ENCODE results near the gene C12orf42. TPM values are rescaled to one million over a fixed set of nuclear protein-coding genes. Genes with fewer than 3 reads are reported as not detected.

C12orf42 gene
- total RNA-seq, 1 donor from 2014 or later, result 0.89 TPM

- ATAC-seq (no peak), DNase-seq (ENCODE audit: low spot score) (no peak)
- intact Hi-C loops (cut with DNase I), result no loop called here
These were observed 187.4 kb downstream of the C12orf42 start for GRCh38 chr12:103308396-103308795.

- ATAC-seq (no peak), DNase-seq (ENCODE audit: low spot score) (no peak)
- intact Hi-C loops (cut with DNase I), result no loop called here
These were observed 192.3 kb downstream of the C12orf42 start for GRCh38 chr12:103303484-103303883.

GRCh38 chr12:103301642-103302591 lies 193.9 kb downstream of the C12orf42 start:
- intact Hi-C loops (cut with DNase I), result no loop called here
- no peak for DNase-seq (ENCODE audit: low spot score)
- ATAC-seq, result no peak

- intact Hi-C loops (cut with DNase I), result no loop called here
- no peak for ATAC-seq
- DNase-seq (ENCODE audit: low spot score), result no peak
These were observed 207.8 kb downstream of the C12orf42 start for GRCh38 chr12:103288016-103288415.

GRCh38 chr12:103282124-103282523 lies 213.6 kb downstream of the C12orf42 start:
- no peak for DNase-seq (ENCODE audit: low spot score)
- intact Hi-C loops (cut with DNase I), result no loop called here

GRCh38 chr12:103279444-103279843 lies 216.3 kb downstream of the C12orf42 start:
- ATAC-seq (no peak), DNase-seq (ENCODE audit: low spot score) (no peak)
- intact Hi-C loops (cut with DNase I), result no loop called here

More at GRCh38 chr12:103282124-103282523, 213.6 kb downstream of the C12orf42 start:
- no peak for ATAC-seq

GRCh38 chr12:103278329-103278728 lies 217.4 kb downstream of the C12orf42 start:
- ATAC-seq, result no peak
- intact Hi-C loops (cut with DNase I), result no loop called here
- DNase-seq (ENCODE audit: low spot score), result no peak

- ATAC-seq (no peak), DNase-seq (ENCODE audit: low spot score) (no peak)
- intact Hi-C loops (cut with DNase I), result no loop called here
These were observed 222.1 kb downstream of the C12orf42 start for GRCh38 chr12:103273645-103274044.

- intact Hi-C loops (cut with DNase I), result no loop called here
- ATAC-seq (no peak), DNase-seq (ENCODE audit: low spot score) (no peak)
These were observed 222.8 kb downstream of the C12orf42 start for GRCh38 chr12:103272949-103273348.

GRCh38 chr12:103269946-103270345 lies 225.8 kb downstream of the C12orf42 start:
- ATAC-seq (no peak), DNase-seq (ENCODE audit: low spot score) (no peak)
- intact Hi-C loops (cut with DNase I), result no loop called here

- intact Hi-C loops (cut with DNase I), result no loop called here
- no peak for ATAC-seq
- no peak for DNase-seq (ENCODE audit: low spot score)
These were observed 226.8 kb downstream of the C12orf42 start for GRCh38 chr12:103268831-103269514.

- ATAC-seq (no peak), DNase-seq (ENCODE audit: low spot score) (no peak)
- intact Hi-C loops (cut with DNase I), result loop anchor here (10.0 kb wide), 1 partner anchor 953 kb away; no protein-coding TSS in a partner anchor
These were observed 238.0 kb downstream of the C12orf42 start for GRCh38 chr12:103257763-103258162.

Other genes with a start within 250 kb of the C12orf42 start
- gene STAB2, start 91.3 kb upstream of the C12orf42 start, total RNA-seq, result 0.13 TPM

Data from sciatic nerve (tissue), 2 donors.